ENCODE measurements around the gene CCDC106. TPM values are rescaled to one million over a fixed set of nuclear protein-coding genes. Genes with fewer than 3 reads are reported as not detected.

The CCDC106 gene
- 12.3 TPM for total RNA-seq

DNA sequence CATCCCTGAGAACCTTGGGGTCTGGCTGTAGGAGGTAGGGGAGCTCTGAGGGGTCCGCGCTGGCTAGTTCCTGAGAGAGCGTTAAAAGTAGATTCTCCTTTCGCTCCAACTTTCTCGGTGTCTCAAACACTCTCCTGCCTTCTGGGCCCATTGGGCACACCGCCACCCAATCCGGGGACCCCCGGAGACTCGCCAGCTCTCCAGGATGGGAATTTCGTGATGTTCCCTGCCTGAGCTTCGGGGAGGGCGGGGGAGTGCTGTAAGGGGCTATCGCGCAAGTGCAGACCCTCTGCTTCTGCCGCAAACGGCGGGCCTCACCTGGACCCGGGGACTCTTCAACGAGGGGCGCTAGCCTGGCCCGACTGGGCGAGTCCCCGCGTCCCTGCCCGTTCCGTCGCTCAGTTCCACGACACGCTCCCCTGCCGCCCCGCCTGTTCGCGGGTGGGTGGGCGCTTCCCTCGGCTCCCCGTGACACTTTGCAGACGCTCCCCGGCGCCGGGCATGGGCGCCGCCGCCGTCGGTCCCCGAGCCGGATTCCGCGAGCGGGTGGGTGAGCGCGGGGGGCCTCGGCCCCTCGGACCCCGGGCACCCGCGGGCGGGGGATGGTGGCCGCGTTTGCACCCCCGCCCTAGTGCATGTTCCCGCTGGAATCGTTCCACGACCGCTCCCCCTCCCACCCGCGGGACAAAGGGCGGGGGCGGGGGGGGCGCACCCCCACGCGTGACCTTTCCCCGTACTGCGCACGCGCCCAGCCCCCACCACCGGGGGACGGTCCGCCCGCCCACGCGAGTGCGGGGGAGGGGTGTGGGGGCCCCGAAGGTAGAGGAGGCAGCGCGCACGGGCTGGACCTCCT is at the start of gene CCDC106:
CCDC106 (plus strand) TSS at position 481 of the 853 bp plus-strand sequence. CDS start 835 bp downstream, outside the sequence.

DNA sequence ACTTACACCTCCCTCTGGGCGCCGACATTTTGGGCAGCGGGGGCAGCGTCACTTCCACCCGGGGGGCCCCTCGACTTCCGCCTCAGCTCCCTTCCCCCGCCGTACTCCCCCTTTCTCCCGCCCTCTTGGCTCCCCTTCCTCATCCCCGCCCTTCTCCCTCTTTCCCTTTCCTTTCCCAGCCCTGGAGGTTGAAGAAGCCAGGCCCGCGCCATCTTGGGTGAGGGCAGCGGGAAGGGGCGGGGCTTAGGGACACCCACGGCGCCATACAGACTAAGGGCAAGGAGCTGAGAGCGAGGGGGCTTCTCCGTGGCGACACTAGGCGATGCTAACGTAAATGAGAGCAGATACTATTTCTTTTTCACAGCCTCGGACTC is 48.6 kb upstream of the CCDC106 start, which contains the start of gene FIZ1:
FIZ1 (minus strand) TSS at position 50 of the 374 bp plus-strand sequence. CDS start 1,652 bp downstream, outside the sequence.

DNA sequence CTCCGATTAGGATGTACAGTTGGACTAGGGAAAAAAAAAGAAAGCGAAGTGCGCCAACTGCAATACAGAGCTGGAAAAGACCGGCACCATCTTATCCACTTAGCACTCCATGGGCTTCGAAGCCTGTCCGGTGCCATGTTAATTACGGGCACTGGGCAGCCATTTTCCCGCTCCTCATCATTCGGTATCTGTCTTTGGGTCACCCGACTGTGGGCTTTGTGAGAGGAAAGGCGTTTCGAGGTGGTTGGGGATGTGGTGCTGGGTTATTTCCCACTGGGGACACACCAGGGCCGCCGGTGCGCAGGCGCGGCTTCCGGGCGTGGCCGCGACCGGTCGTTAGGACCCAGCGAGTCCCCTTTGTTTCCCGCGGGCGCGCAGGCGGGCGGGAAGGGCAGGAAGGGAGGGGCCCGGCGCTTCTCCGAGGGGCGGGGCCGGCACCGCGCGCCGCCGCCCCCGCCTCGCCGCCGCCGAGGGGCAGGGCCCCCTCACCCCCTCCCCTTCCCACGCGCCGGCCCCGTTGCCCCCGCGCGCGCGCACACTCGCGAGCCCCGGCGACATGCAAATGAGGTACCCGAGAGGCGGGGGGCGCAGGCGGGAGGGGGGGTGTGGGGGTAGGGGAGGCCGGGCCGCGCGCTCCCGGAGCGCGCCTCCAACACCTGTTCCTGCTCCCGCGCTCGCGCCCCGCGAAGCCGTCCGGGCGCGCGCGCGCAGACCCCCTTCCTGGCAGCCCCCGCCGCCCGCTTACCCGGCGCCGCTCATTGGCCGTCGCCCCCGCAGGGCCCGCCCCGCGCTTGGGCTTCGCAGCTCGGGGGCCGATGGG is 48.0 kb upstream of the CCDC106 start, which contains the start of gene ZNF524:
ZNF524 (plus strand) TSS at position 447 of the 820 bp plus-strand sequence. CDS start 1,825 bp downstream, outside the sequence.

DNA sequence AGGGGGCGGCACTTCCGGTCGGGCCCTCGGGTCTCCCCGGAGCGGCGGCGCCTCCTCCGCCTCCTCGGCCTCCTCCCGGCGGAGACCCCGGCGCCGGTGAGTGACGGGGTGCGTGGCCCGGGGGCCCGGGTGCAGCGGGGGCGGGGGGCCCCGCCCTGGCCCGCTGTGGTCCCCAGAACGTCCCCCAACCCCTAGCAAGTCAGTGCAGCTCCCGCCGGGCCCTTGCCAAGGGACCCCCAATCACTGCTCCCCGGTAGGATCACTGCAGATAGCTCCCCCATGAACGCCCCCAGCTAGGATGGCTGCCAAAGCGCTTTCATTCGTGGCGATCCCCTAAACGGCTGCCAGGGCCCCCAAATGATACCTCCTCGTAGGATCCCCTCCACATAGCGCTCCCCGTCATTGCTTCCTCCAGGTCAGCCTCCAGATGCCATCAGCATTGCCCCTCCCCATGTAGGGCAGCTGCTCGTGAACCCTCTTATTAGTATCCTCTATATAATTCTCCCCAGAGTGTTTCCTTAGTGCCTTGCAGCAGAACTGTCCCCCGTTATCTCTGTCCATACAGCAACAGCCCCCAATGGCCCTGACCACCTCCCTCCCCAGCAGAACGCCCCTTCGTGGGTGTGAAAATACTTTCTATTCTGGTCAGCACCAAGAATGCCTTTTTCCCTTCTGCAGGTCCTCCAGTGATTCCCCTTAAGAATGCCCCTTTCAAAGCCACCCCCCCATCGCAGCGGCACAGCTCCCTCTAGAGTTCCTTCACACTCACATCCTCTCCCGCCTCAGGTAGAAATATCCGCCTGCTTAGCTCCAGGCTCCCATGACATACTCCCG is 42.2 kb upstream of the CCDC106 start, which contains the start of gene ZNF865:
ZNF865 (plus strand) TSS at position 11 of the 834 bp plus-strand sequence. CDS start 7,972 bp downstream, outside the sequence.

DNA sequence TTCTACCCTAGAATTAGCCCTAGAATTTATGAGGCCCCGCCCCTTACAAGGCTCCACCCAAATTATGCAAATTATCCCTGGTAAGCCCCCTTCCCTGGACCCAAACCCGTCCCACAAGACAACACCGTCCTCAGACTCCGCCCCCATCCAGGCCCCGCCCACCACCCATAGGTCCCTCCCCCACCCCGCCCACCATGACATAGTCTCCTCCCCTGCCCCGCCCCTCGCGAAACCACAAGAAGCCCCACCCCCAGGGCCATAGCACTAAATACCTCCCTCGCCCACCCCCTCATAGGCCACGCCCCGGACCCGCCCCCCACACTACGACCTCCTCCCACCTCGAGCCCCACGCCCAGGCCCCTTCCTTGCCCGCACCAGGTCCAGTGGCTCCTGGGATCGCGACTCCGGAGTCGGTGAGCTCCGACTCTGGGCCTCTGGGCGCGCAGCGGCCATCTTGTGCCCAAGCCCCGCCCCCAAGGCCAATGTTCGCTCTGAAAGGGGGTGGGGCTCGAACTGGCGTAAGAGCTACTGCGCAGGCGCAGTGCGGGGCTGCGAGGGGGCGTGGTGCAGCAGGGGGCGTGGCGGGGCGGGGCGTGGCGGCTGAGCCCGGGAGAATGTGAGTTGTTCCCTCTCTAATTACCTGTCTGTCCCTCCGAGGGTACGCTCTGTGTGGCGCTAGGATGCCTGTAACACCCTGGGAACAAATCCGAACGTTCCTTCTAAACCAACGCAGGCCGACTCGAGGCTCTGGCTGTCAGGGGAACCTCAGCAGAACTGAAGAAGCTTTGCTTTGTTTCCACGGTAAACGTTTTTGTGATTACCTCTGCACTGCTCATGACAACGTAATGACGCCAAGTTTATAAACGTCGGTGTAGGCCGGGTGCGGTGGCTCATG is 23.7 kb upstream of the CCDC106 start, which contains the start of gene ZNF784:
ZNF784 (minus strand) TSS at position 458 of the 895 bp plus-strand sequence; CDS start at position 453, 5 bp downstream.

DNA sequence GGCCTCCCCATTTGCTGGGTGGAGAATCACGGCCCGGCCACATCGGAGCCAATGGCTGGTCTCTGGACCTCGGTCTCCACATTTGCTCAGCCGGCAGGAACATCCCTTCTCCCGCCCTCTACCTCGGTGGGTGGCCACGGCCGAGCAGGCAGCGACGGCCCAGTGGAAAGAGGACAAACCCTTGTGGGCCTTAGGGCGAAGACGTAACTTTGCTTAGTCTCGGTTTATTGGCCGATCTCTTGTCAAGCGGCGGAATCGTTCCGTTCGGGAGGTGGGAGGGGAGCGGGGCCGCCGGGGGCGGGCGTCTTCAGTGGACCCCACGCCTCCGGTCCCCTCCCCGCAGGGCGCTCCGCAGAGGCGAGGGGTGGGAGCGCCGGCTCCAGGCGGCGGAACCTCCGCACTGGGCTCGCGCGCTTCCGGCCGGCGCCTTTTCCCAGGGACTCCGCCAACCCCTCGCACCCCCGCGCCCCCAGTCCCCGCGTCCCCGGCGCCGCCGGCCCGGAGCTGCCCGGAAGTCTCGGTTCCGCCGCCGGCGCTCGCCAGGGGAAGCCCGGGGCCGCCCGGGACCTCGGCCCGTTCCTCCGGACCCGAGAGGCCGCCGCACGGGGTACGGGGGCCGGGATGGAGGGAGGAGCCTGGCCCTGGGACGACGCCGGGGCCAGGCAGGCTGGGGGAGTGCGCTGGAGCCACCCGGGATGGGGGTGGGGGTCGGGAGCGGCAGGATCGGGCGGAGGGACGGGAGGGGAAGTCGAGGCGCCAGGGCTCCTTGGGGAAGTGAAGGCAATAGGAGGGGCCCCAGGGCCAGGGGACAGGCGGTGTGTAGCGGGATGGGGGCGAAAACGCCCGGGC is 7.2 kb upstream of the CCDC106 start, which contains the start of gene ZNF580:
ZNF580 (plus strand) TSS at position 426 of the 849 bp plus-strand sequence. CDS start 1,507 bp downstream, outside the sequence.

DNA sequence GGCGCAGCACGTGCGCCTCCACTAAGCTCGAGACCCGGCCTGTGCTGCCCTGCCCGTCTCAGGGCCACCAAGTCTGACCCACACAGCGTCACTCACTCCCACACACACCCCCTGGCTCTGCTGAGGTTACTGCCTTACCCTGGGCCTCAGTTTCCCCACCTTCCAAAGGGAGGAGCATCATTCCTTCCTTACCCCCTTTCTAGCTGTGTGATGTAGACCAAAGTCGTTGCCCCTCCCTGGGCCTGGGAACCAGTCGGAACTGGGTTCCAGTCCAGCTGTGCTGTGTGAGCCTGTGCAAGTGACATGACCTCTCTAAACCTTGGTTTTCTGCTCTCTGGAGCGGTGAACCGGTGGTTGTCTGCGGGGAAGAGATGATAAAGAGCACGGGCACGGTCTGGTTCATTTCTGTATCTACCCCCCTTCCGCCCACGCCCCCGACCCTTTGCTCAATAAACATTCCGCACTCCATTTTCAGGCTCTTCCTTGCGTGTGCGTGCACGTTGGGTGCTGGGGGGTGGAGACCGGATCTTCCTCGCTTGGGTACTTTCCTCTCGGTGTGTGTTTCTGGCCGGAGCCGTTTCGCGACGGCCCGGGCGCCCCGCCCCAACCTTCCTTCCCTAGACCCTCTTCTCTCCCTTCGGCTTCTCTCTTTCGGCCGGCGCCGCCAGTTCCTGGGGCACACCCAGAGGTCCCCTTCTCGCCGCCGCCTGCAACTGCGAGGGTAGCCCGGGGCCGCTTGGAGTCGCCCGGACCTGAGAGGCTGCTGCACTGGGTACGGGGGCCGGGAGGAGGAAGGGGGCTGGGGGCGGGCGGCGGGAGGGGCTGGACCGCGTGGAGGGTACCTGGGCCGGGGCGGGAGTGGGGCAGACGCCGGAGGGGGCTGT is 4.8 kb upstream of the CCDC106 start, which contains the start of gene ZNF581:
ZNF581 (plus strand) TSS at position 647 of the 884 bp plus-strand sequence. CDS start 923 bp downstream, outside the sequence.

DNA sequence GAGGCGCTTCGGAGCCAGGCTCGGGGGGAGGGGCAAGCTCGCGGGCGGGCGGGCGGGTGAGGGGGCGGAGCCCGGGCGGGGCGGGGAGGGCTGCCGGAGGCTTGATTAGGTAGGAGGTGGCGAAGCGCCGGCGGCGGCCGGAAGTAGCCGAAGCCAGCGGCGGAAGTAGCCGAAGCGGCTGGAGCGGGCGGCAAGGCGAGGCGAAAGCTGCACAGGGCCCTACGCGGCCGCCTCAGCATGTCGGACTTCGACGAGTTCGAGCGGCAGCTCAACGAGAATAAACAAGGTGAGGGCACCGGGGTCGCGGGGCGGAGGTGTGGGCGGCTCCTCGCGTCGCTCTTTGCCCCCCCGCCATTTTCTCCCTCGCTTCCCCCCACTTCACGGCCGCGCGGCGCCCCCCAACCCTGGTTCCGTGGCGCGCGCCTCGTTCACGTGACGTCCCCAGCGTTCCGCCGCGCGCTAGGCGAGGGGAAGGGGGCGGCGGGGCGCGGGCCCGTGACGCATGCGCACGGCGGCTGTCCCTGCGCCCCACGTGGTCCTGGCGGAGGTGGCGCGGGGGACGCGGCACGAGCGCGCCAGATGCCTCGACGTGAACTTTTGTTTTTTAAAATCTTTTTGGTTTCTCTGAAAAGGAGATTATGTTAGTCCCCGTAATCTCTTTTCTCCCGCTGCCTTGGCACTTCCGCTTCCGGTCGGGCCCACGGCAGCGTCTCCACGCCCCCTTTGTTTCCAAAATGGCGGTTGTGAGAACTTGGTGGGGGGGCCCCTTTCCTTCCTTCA is 7.0 kb downstream of the CCDC106 start, which contains the start of gene U2AF2:
U2AF2 (plus strand) TSS at position 168 of the 780 bp plus-strand sequence; CDS start at position 238, 70 bp downstream.

DNA sequence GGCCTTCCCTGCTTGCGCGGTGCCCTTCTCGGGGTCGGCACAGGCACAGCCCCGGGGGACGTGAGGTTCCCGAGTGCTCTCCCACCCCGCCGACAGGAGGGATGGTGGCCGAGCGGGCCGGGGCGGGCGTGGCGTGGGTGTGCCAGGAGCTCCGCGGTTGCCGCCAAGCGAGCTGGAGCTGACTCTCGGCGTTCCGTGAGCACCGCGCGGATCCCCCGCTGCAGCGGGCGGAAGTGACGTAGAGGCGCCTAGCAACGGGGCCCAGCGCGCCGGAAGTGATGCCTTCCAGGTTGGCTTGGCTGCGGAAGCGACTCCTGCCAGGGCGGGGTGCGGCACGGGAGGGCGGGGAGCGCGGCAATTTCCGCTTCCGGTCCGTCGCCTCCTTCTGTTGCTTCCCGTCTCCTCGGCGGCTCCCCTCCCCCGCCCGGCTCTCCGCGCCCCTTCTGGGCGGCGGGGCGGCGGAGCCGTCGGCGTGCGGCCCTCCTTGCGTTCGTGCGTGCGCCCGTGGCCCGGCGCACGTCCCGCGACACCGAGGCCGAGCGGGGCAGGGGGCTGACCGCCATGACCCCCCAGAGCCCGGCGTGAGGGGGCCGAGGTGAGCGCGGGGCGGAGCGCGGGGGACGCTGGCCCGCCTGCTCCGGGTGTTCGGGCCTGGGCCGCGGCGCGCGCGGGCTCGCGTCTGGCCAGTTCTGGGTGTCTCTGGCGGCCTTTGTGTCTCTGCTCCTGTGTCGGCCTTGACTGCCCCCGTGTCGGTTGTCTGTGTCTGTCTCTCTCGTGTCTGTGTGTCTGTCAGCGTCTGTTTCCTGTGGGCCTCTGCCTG is 27.0 kb downstream of the CCDC106 start, which contains the start of gene EPN1:
EPN1 (plus strand) TSS at position 386 of the 820 bp plus-strand sequence. CDS start 3,402 bp downstream, outside the sequence.

Other genes with a start within 250 kb of the CCDC106 start
- gene UBE2S, start 240.4 kb upstream of the CCDC106 start, total RNA-seq: 21.2 TPM
- gene SHISA7, start 204.9 kb upstream of the CCDC106 start, total RNA-seq: 0.12 TPM
- gene ISOC2, start 186.6 kb upstream of the CCDC106 start, total RNA-seq: 80.6 TPM
- gene C19orf85, start 183.5 kb upstream of the CCDC106 start, total RNA-seq: not detected
- 5.6 TPM for gene ZNF628, start 171.6 kb upstream of the CCDC106 start, total RNA-seq
- 19.6 TPM for gene NAT14, start 163.0 kb upstream of the CCDC106 start, total RNA-seq
- 5.3 TPM for gene SSC5D, start 159.8 kb upstream of the CCDC106 start, total RNA-seq
- 0.35 TPM for gene SBK2, start 111.1 kb upstream of the CCDC106 start, total RNA-seq
- gene SBK3, start 102.7 kb upstream of the CCDC106 start, total RNA-seq: not detected
- 10.0 TPM for gene ZNF579, start 67.4 kb upstream of the CCDC106 start, total RNA-seq
- 9.2 TPM for gene FIZ1, start 48.7 kb upstream of the CCDC106 start, total RNA-seq
- gene ZNF524, start 47.9 kb upstream of the CCDC106 start, total RNA-seq: 13.3 TPM
- gene ZNF865, start 42.6 kb upstream of the CCDC106 start, total RNA-seq: 10.3 TPM
- 14.7 TPM for gene ZNF784, start 23.6 kb upstream of the CCDC106 start, total RNA-seq
- gene ZNF580, start 7.2 kb upstream of the CCDC106 start, total RNA-seq: 18.8 TPM
- gene ZNF581, start 4.6 kb upstream of the CCDC106 start, total RNA-seq: 26.9 TPM
- gene U2AF2, start 6.8 kb downstream of the CCDC106 start, total RNA-seq: 150 TPM
- 110 TPM for gene EPN1, start 27.0 kb downstream of the CCDC106 start, total RNA-seq
- not detected for gene NLRP9, start 90.2 kb downstream of the CCDC106 start, total RNA-seq
- gene RFPL4A, start 110.9 kb downstream of the CCDC106 start, total RNA-seq: not detected
- gene RFPL4AL1, start 120.9 kb downstream of the CCDC106 start, total RNA-seq: 0.41 TPM
- 0.18 TPM for gene NLRP11, start 183.8 kb downstream of the CCDC106 start, total RNA-seq
- not detected for gene NLRP4, start 188.3 kb downstream of the CCDC106 start, total RNA-seq